GM20000 (cell line): ENCODE data around the gene PLBD2.

Experiments
- DNase-seq: peaks from one replicate; pipeline ENCODE4 v3.0.0; 2012; ENCODE audit warnings: low spot score
- CTCF ChIP-seq: IDR thresholded peaks from 2 replicates; pipeline ENCODE4 v1.5.1; 2012; ENCODE audit warnings: mild to moderate bottlenecking, control low read depth; ENCODE audit errors: extremely low read depth, missing control alignments

Gene PLBD2

DNA sequence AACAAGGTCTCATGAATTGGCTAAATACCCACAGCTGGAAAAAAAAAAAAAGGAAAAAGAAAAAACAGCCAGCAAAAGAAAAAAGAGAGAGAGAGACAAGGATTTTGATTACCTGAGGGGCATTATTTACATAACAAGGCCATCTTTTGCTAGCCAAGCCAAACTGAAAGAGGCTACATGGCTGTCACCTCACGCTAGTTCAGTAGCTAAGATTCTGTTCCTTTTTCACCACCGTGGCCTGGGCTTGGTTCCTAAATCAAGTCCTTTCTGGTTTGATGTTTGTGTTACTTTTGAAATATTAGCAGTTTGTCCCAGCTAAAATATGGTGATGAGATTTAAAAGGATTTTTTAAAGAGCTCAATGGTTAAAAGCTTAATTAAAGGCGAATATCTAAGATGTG lies 47.3 kb downstream of the PLBD2 start:
- no peak for DNase-seq
- TF ChIP-seq CTCF, result no peak

DNA sequence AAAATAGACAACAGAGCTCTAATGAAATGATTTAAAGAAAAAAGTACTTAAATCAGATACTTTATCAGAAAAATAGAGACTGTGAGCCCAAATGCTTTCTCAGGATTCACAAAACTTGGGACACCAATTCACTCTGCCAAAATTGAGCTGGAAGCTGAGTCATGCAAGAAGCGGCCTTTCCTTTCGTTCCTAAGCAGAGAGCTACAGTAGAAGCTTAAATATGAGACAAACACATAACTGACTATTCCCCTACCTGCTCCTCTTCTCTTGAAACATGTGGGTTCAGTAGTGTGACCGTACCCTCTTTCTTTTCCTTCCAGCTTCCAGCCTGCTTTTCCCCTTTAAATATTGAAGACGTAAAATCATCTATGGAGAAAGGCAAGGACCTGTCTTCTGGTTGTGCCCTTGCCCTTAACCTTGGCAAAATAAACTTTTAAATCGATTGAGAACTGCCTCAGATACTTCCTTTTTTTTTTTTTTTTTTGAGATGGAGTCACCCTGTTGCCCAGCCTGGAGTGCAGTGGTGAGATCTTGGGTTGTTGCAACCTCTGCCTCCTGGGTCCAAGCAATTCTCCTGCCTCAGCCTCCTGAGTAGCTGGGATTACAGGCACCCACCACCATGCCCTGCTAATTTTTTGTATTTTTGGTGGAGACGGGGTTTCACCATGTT lies 49.7 kb downstream of the PLBD2 start:
- no peak for TF ChIP-seq CTCF
- DNase-seq, result no peak

- no peak for DNase-seq
- no peak for TF ChIP-seq CTCF
Measured at GRCh38 chr12:113408756-113409298, 50.4 kb downstream of the PLBD2 start.

- no peak for TF ChIP-seq CTCF
- no peak for DNase-seq
Measured at GRCh38 chr12:113409462-113410124, 51.2 kb downstream of the PLBD2 start.

- no peak for DNase-seq
- no peak for TF ChIP-seq CTCF
Measured at GRCh38 chr12:113413488-113413939, 55.1 kb downstream of the PLBD2 start.

GRCh38 chr12:113414519-113415038 lies 56.2 kb downstream of the PLBD2 start:
- no peak for DNase-seq
- no peak for TF ChIP-seq CTCF

DNA sequence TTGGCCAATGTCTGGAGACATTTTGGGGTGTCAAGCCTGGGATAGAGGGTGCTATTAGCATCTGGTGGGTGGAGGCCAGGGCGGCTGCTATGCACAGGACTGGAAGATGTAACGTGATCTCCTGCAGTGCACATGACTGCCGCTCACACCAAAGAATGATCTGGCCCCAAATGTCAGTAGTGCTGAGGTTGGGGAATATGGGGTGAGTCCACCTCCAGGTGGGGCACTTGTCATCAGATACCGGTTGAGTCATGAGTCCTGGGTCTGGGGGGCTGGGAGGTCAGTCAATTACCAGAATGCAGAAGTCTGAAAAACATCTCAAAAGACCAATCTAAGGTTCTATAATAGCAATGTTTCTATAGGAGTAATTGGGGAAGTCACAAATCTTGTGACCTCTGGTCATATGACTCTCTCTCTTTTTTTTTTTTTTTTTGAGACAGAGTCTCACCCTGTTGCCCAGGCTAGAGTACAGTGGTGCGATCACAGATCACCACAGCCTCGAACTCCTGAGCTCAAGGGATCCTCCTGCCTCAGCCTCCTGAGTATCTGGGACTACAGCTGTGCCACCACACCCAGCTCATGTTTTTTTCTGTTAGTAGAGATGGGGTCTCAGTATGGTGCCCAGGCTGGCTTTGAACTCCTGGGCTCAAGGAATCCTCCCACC lies 57.8 kb downstream of the PLBD2 start:
- no peak for DNase-seq
- TF ChIP-seq CTCF, result no peak
